D721Med (cell line): ENCODE data around the gene LMBRD1.
"Not testable (repeated sequence)": the region's sequence is repeated elsewhere in the genome, so short reads cannot be mapped to it uniquely, and the experiment has no call there.

ENCODE experiments used
- DNase-seq: peaks from one replicate; pipeline ENCODE4 v3.0.0; 2011; ENCODE audit warnings: low spot score; ENCODE audit not compliant: insufficient read length
- FAIRE-seq: peaks from 2 replicates; lab custom pipeline; 2011; peaks lifted over from hg19 to GRCh38; lab: Jason Lieb, UNC
- TF ChIP-seq, protein P1 (sequence below): IDR thresholded peaks from 2 replicates; pipeline ENCODE4 v1.5.1; 2012; ENCODE audit warnings: mild to moderate bottlenecking, control low read depth; ENCODE audit not compliant: insufficient read depth; ENCODE audit errors: missing control alignments

Gene LMBRD1

DNA sequence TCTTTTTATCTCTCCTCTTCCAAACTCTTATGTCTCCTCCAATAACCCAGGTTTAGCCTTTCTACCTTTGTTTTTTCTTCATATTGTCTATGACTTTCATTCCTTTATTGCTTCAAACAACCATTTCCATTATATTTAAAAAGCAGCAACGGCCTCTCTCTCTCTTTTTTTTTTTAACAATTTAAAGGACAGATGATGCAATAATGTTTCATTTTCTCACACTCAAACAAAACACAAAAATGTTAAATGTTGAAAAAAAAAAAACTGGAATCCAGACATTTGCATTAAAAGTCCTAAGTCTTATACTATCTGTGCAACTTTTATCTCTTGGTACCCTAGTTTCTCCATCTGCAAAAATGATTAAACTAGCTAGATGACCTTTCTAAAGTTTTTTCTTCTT lies 105.8 kb downstream of the LMBRD1 start:
- DNase-seq (no peak), FAIRE-seq (no peak)

GRCh38 chr6:69680302-69680701 lies 116.5 kb downstream of the LMBRD1 start:
- no peak for FAIRE-seq
- no peak for DNase-seq
- TF ChIP-seq, protein P1, sequence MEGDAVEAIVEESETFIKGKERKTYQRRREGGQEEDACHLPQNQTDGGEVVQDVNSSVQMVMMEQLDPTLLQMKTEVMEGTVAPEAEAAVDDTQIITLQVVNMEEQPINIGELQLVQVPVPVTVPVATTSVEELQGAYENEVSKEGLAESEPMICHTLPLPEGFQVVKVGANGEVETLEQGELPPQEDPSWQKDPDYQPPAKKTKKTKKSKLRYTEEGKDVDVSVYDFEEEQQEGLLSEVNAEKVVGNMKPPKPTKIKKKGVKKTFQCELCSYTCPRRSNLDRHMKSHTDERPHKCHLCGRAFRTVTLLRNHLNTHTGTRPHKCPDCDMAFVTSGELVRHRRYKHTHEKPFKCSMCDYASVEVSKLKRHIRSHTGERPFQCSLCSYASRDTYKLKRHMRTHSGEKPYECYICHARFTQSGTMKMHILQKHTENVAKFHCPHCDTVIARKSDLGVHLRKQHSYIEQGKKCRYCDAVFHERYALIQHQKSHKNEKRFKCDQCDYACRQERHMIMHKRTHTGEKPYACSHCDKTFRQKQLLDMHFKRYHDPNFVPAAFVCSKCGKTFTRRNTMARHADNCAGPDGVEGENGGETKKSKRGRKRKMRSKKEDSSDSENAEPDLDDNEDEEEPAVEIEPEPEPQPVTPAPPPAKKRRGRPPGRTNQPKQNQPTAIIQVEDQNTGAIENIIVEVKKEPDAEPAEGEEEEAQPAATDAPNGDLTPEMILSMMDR, result no peak

More for the DNA sequence above, 105.8 kb downstream of the LMBRD1 start:
- TF ChIP-seq, protein P1, result no peak

GRCh38 chr6:69673298-69673697 lies 123.5 kb downstream of the LMBRD1 start:
- FAIRE-seq (no peak), DNase-seq (no peak)
- TF ChIP-seq, protein P1, result no peak

DNA sequence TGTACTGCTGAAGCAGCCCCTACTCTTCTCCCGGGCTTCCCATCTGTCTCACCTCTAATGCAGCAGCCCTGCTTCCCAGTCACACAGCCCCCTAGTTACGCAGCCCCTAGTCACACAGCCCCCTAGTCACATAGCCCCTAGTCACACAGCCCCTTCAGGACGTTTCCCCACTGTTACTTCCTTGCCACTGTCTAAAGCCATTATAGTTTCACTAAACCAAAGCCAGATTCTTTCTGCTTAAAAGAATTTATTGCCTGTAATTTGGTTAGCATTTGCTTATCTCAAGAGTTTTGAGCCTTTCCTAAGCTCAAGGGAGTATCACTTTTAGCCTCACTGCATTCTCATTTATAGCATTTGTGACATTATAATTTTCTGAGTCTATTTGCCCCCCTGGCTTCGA lies 127.9 kb downstream of the LMBRD1 start:
- TF ChIP-seq, protein P1, result no peak
- FAIRE-seq (no peak), DNase-seq (no peak)

- FAIRE-seq, result not testable (repeated sequence)
These were observed 130.0 kb downstream of the LMBRD1 start for GRCh38 chr6:69666779-69667178.

DNA sequence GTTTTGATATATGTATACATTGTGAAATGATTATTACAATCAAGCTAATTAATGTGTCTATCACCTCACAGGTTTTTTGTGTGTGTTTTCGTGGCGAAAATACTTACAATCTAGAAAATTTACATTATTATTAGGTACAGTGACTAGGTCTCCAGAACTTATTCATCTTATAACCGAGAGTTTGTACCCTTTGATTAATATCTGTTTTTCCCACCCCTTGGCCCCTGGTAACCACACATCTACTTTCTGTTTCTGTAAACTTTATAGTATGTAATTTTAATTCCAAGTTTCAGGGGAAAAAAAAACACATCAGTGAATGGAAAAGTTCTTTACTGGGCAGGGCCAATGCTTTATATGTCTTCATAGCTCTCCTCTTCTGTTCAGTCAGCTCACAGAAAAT lies 131.4 kb downstream of the LMBRD1 start:
- TF ChIP-seq, protein P1, result no peak
- DNase-seq, result no peak
- FAIRE-seq, result no peak

More at GRCh38 chr6:69666779-69667178, 130.0 kb downstream of the LMBRD1 start:
- DNase-seq, result not testable (repeated sequence)

DNA sequence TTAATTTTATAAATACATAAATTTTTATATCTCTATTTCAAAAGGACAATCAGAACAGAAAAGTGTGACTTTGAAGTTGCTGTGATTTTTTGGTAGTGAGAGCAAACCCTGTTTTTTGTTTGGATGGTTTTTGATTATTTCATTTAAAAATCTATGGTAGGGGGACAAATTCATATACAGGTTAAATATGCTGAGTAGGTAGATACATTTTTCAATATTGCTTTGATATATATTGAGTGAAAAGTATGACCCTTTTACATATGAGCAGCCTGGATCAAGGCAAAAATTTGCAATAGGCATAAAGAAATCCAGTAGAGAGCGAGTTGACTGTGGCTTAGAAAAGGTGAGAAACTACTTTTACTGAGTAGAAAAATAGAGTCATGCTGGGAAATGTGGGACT lies 132.3 kb downstream of the LMBRD1 start:
- DNase-seq (no peak), FAIRE-seq (no peak)
- TF ChIP-seq, protein P1, result no peak

DNA sequence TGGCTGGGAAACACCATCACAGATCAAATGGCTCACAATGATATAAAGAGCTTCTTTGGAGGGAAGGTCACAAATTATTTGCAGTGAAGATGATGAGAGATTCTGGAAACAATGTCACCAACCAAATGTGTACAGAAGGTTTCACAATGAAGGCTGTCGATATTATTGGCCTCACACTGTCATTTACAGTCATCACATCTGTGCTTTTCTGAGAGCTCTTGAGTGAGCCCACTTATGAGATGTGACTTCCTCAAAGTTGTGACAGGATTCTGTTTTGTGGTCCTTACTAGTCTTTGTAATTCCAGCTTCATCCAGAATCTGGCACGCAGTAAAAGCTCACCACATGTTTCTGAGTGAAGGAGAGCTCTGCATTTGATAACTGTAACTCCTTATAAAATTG lies 133.6 kb downstream of the LMBRD1 start:
- FAIRE-seq (no peak), DNase-seq (no peak)
- TF ChIP-seq, protein P1, result no peak
